NCI-H446 treated with DMSO at 0.1 percent for 48 hours (cell line): ENCODE results near the gene UBE3C.
"Not testable (repeated sequence)": the region's sequence is repeated elsewhere in the genome, so short reads cannot be mapped to it uniquely, and the experiment has no call there.

ENCODE experiments used
- DNase-seq: peaks from one replicate; lab custom pipeline; 2025; lab: John Stamatoyannopoulos, UW

The UBE3C gene

GRCh38 chr7:157271991-157272324, 133.2 kb downstream of the UBE3C start:
- no peak for DNase-seq

GRCh38 chr7:157272351-157273207, 133.9 kb downstream of the UBE3C start:
- no peak for DNase-seq

- no peak for DNase-seq
Observed at GRCh38 chr7:157273208-157274093, 134.7 kb downstream of the UBE3C start.

- DNase-seq, result not testable (repeated sequence)
Observed at GRCh38 chr7:157274094-157274634, 135.4 kb downstream of the UBE3C start.

GRCh38 chr7:157274991-157275427, 136.3 kb downstream of the UBE3C start:
- no peak for DNase-seq

GRCh38 chr7:157276091-157276561, 137.4 kb downstream of the UBE3C start:
- no peak for DNase-seq

- DNase-seq, result no peak
Observed at GRCh38 chr7:157276731-157277562, 138.2 kb downstream of the UBE3C start.

- not testable (repeated sequence) for DNase-seq
Observed at GRCh38 chr7:157277568-157277967, 138.8 kb downstream of the UBE3C start.

- DNase-seq, result no peak
Observed at GRCh38 chr7:157278167-157278790, 139.6 kb downstream of the UBE3C start.

GRCh38 chr7:157278791-157279724, 140.3 kb downstream of the UBE3C start:
- no peak for DNase-seq

GRCh38 chr7:157279741-157280215, 141.1 kb downstream of the UBE3C start:
- no peak for DNase-seq

GRCh38 chr7:157280216-157280841, 141.6 kb downstream of the UBE3C start:
- no peak for DNase-seq

- no peak for DNase-seq
Observed at GRCh38 chr7:157281221-157281998, 142.7 kb downstream of the UBE3C start.

- DNase-seq, result no peak
Observed at GRCh38 chr7:157282141-157282801, 143.5 kb downstream of the UBE3C start.

GRCh38 chr7:157284229-157285014, 145.7 kb downstream of the UBE3C start:
- DNase-seq, result no peak

- DNase-seq, result no peak
Observed at GRCh38 chr7:157291404-157292080, 152.8 kb downstream of the UBE3C start.

GRCh38 chr7:157292258-157292657, 153.5 kb downstream of the UBE3C start:
- DNase-seq, result no peak
